Natural killer cell (primary cell): ENCODE data around the gene IL1RN. TPM values are rescaled to one million over a fixed set of nuclear protein-coding genes. Genes with fewer than 3 reads are reported as not detected.

Source experiments
- ATAC-seq, 3 donors: fragments of 150-1000 bp in 2 of 3; fragments of 200-7000 bp in 1 of 3; cut with Tn5 transposase; 1 replicate in 1 of 3; 2 replicates in 2 of 3; pipeline ENCODE4 v1.10.0; 2021; ENCODE audit warnings: mild to moderate bottlenecking in 2 of 3, moderate library complexity in 2 of 3
- DNase-seq, 2 donors: peaks; one replicate each; pipeline versions ENCODE4 v3.0.0 to v3.0.0-alpha.2; 2013 to 2021; ENCODE audit warnings: mixed read lengths in 1 of 2
- H3K27ac ChIP-seq: one replicate; pipeline ENCODE4 v1.5.1; 2013; ENCODE audit warnings: mild to moderate bottlenecking, low read length
- H3K27me3 ChIP-seq: one replicate; pipeline ENCODE4 v1.6.1; 2013; ENCODE audit warnings: low read length; ENCODE audit not compliant: control insufficient read depth, insufficient read depth
- H3K36me3 ChIP-seq: one replicate; pipeline ENCODE4 v1.6.1; 2013; ENCODE audit warnings: low read length; ENCODE audit not compliant: control insufficient read depth, insufficient read depth
- H3K4me1 ChIP-seq: one replicate; pipeline ENCODE4 v1.6.1; 2013; ENCODE audit warnings: low read length; ENCODE audit not compliant: control insufficient read depth, insufficient read depth
- H3K4me3 ChIP-seq: one replicate; pipeline ENCODE4 v1.5.1; 2013; ENCODE audit warnings: low read length
- H3K9me3 ChIP-seq: one replicate; pipeline ENCODE4 v1.6.1; 2013; ENCODE audit warnings: low read length; ENCODE audit not compliant: control insufficient read depth, insufficient read depth
- H3K27ac Mint-ChIP-seq, 2 donors: one replicate each; pipeline ENCODE4 v1.8.0; 2022; ENCODE audit warnings: mild to moderate bottlenecking in 2 of 2, mixed read lengths in 2 of 2, moderate library complexity in 1 of 2
- H3K27me3 Mint-ChIP-seq, 2 donors: one replicate each; pipeline ENCODE4 v1.8.0; 2022; ENCODE audit warnings: low read depth in 2 of 2, mixed read lengths in 2 of 2
- H3K36me3 Mint-ChIP-seq: one replicate; pipeline ENCODE4 v1.8.0; 2022; ENCODE audit warnings: mixed read lengths
- H3K4me1 Mint-ChIP-seq, 2 donors: one replicate each; pipeline ENCODE4 v1.8.0; 2022; ENCODE audit warnings: mixed read lengths in 2 of 2
- H3K4me3 Mint-ChIP-seq: one replicate; pipeline ENCODE4 v1.8.0; 2022; ENCODE audit warnings: mild to moderate bottlenecking, moderate library complexity, mixed read lengths
- H3K9me3 Mint-ChIP-seq, 2 donors: one replicate each; pipeline ENCODE4 v1.8.0; 2022; ENCODE audit warnings: mixed read lengths in 2 of 2
- WGBS: methylation state at CpG from one replicate; pipeline ENCODE4 v1.1.7; 2013; ENCODE audit warnings: missing lambda C conversion rate; ENCODE audit not compliant: insufficient coverage; 5-methylcytosine and 5-hydroxymethylcytosine counted together
- intact Hi-C: fragments of 100-400 bp; cut with micrococcal nuclease; formaldehyde crosslinking; loops from one replicate; pipeline ENCODE4 v1.14.2; 2022
- total RNA-seq, 4 donors: library from RNA; stranded (reverse); fragments of 120-200 nt in 1 of 4; gene quantifications; one replicate each; pipeline versions ENCODE4 v1.2.3 to v1.2.4, GENCODE V29; 2013 to 2022
- TF ChIP-seq, protein P1 (sequence below): fragments of 200-600 bp; IDR thresholded peaks from one replicate; pipeline ENCODE4 v1.8.0; 2022; ENCODE audit warnings: antibody characterized with exemption

Gene IL1RN
- total RNA-seq, 3 donors from 2014 or later (not counting 1 experiment from before 2014, with no cell fraction given) = 0.52 to 36.6 (median 0.91) TPM

GRCh38 chr2:113148606-113149552 lies 21.5 kb downstream of the IL1RN start:
- Mint-ChIP-seq H3K27ac (no peak overlapping the region), H3K27me3 (peaks cover 0 to 2% of the 10 kb centered on the region in 2 donors), H3K4me3 (no peak overlapping the region), H3K36me3 (no peaks in the 10 kb centered on the region), H3K4me1 (no peaks in the 10 kb centered on the region), H3K9me3 (no peaks in the 10 kb centered on the region)
- TF ChIP-seq, protein P1, sequence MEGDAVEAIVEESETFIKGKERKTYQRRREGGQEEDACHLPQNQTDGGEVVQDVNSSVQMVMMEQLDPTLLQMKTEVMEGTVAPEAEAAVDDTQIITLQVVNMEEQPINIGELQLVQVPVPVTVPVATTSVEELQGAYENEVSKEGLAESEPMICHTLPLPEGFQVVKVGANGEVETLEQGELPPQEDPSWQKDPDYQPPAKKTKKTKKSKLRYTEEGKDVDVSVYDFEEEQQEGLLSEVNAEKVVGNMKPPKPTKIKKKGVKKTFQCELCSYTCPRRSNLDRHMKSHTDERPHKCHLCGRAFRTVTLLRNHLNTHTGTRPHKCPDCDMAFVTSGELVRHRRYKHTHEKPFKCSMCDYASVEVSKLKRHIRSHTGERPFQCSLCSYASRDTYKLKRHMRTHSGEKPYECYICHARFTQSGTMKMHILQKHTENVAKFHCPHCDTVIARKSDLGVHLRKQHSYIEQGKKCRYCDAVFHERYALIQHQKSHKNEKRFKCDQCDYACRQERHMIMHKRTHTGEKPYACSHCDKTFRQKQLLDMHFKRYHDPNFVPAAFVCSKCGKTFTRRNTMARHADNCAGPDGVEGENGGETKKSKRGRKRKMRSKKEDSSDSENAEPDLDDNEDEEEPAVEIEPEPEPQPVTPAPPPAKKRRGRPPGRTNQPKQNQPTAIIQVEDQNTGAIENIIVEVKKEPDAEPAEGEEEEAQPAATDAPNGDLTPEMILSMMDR = no peak
- 74% methylated on average over 8 of the region's 8 CpGs for WGBS
- no peak overlapping the region for H3K4me3 ChIP-seq
- H3K36me3 ChIP-seq = no peaks in the 10 kb centered on the region
- H3K4me1 ChIP-seq = no peaks in the 10 kb centered on the region
- DNase-seq (no peak), ATAC-seq (no peak)
- H3K27me3 ChIP-seq = no peaks in the 10 kb centered on the region
- H3K9me3 ChIP-seq = no peaks in the 10 kb centered on the region
- H3K27ac ChIP-seq = no peak overlapping the region
- intact Hi-C loops = no loop called here

GRCh38 chr2:113149553-113150257 lies 22.3 kb downstream of the IL1RN start:
- Histone ChIP-seq H3K27me3 (no peaks in the 10 kb centered on the region), H3K27ac (no peak overlapping the region), H3K9me3 (no peaks in the 10 kb centered on the region), H3K4me3 (no peak overlapping the region), H3K4me1 (no peaks in the 10 kb centered on the region), H3K36me3 (no peaks in the 10 kb centered on the region)
- no peak for ATAC-seq
- Mint-ChIP-seq H3K4me1 (no peaks in the 10 kb centered on the region), H3K27me3 (peaks cover 0 to 2% of the 10 kb centered on the region in 2 donors), H3K36me3 (no peaks in the 10 kb centered on the region), H3K27ac (no peak overlapping the region), H3K4me3 (no peak overlapping the region), H3K9me3 (no peaks in the 10 kb centered on the region)
- WGBS = 100% methylated on average over 1 of the region's 1 CpG
- no peak for DNase-seq
- intact Hi-C loops = no loop called here
- TF ChIP-seq, protein P1 = no peak

GRCh38 chr2:113150258-113150601 lies 22.8 kb downstream of the IL1RN start:
- H3K27ac Mint-ChIP-seq = no peak overlapping the region
- H3K27me3 Mint-ChIP-seq = peaks cover 0 to 2% of the 10 kb centered on the region in 2 donors
- H3K4me3 Mint-ChIP-seq = no peak overlapping the region
- H3K36me3 ChIP-seq = no peaks in the 10 kb centered on the region
- H3K4me3 ChIP-seq = no peak overlapping the region
- TF ChIP-seq, protein P1 = no peak
- H3K36me3 Mint-ChIP-seq = no peaks in the 10 kb centered on the region
- H3K27me3 ChIP-seq = no peaks in the 10 kb centered on the region
- H3K27ac ChIP-seq = no peak overlapping the region
- WGBS = over 99% methylated on average over 4 of the region's 5 CpGs
- no peak for ATAC-seq
- H3K4me1 ChIP-seq = no peaks in the 10 kb centered on the region
- no peaks in the 10 kb centered on the region for H3K4me1 Mint-ChIP-seq
- H3K9me3 ChIP-seq = no peaks in the 10 kb centered on the region
- DNase-seq = no peak
- no peaks in the 10 kb centered on the region for H3K9me3 Mint-ChIP-seq
- intact Hi-C loops = no loop called here
